OCI-LY7 (cell line): ENCODE results near the gene RIPPLY2.

Experiments
- EZH2phosphoT487 ChIP-seq: fragments of 200-600 bp; sonication (generic); IDR thresholded peaks from 2 replicates; pipeline ENCODE4 v1.6.1; 2018; ENCODE audit warnings: low read depth, borderline replicate concordance, mild to moderate bottlenecking, mixed run types, antibody characterized with exemption, low read length, moderate library complexity, mixed read lengths
- TF ChIP-seq, protein P1 (sequence below): fragments of 200-600 bp; sonication (generic); conservative IDR thresholded peaks from 2 replicates; pipeline ENCODE4 v1.5.1; 2014; ENCODE audit warnings: mild to moderate bottlenecking, antibody characterized with exemption, low read length, moderate library complexity, mixed read lengths

DNA sequence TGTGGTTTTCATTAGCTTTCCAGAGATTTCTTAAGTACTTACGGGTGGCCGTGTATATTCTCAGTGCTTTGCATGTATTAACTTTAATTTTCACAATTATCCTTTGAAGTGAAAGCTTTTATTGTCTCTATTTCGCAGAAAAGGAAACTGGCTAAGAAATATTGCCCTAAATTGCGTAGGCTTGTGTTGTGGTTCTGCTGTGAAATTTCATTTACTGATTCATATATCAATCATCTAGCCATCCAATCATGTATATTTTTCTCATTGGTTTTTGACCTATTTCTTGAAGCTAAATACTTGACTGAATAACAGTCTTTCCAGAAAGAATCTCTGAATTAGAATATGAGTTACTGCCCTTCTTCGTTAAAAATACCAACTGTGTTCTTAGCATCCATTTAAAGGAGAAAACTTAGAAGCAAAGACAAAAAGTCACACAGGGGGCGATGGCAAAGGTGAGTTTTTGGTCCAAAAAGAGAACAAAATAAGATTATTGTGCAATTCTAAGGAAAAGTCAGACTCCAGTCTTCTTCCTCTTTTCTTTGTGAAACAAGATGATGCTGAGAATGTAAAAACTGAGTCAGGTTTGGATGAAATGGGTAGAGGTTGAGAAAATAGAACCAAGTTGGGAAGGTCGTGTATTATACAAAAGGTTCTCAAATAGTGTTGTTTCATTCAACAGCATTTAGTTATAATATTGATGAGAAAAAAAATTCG is 7.8 kb downstream of the RIPPLY2 start:
- TF ChIP-seq, protein P1, sequence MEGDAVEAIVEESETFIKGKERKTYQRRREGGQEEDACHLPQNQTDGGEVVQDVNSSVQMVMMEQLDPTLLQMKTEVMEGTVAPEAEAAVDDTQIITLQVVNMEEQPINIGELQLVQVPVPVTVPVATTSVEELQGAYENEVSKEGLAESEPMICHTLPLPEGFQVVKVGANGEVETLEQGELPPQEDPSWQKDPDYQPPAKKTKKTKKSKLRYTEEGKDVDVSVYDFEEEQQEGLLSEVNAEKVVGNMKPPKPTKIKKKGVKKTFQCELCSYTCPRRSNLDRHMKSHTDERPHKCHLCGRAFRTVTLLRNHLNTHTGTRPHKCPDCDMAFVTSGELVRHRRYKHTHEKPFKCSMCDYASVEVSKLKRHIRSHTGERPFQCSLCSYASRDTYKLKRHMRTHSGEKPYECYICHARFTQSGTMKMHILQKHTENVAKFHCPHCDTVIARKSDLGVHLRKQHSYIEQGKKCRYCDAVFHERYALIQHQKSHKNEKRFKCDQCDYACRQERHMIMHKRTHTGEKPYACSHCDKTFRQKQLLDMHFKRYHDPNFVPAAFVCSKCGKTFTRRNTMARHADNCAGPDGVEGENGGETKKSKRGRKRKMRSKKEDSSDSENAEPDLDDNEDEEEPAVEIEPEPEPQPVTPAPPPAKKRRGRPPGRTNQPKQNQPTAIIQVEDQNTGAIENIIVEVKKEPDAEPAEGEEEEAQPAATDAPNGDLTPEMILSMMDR, result no peak
- TF ChIP-seq EZH2phosphoT487, result no peak
